ENCODE results near the gene FAM81A. TPM values are rescaled to one million over a fixed set of nuclear protein-coding genes. Genes with fewer than 3 reads are reported as not detected.
"Not testable (repeated sequence)": the region's sequence is repeated elsewhere in the genome, so short reads cannot be mapped to it uniquely, and the experiment has no call there.

Gene FAM81A
- total and polyA plus RNA-seq, 11 donors, result 0.91 to 4.6 (median 3.2) TPM

DNA sequence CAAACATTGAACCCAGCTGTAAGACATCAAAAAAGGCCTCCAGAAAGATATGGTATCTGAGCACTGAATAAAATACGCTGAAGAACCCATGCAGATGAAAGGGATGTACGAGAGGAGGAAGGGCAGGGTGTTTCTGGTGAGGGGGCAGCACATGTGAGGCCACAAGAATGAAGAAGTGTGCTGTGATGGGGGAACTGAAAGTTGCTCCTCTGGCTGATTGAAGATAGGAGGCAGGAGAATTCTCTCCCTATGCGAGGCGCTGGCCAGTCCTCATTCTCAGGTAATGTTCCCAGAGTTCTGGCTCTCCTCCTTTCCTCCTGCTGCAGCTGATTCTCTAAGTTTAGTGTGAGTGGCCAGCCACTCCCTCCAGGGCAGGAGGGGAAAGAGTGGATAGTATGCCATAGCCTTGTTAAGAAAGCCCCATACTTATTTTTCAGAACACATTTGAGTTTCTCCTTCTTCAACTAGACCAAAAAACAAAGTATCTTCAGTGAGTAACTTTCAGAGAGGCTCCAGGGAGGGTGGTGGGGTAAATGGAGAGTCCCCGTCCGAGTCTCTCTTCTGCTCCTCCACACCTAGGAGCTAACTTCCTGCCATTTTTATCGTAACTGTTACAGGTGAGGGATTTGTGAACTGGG, 38.4 kb upstream of the FAM81A start:
- TF ChIP-seq POLR2A (IDR thresholded peaks at IDR 0.05) (no peak), CTCF (IDR thresholded peaks at IDR 0.05) (no peak)
- Histone ChIP-seq H3K4me3 (no peak overlapping the region), H3K36me3 (no peaks in the 10 kb centered on the region), H3K27me3 (peaks cover 0 to 3% (median 0%) of the 10 kb centered on the region in 9 donors), H3K9me3 (no peaks in the 10 kb centered on the region), H3K4me1 (peaks cover 0 to 34% (median 0%) of the 10 kb centered on the region in 12 donors), H3K27ac (peak overlapping the region in 1 of 12 donors; percentile 50)
- ATAC-seq, result peak in 2 of 4 donors; percentile 44 to 66
- 73 to 81% (median 76%) methylated on average over 7 of the region's 7 CpGs for WGBS, 4 donors
- DNase-seq, result peak in 1 of 5 donors; percentile 18
- intact Hi-C loops (cut with DNase I), result no loop called here

DNA sequence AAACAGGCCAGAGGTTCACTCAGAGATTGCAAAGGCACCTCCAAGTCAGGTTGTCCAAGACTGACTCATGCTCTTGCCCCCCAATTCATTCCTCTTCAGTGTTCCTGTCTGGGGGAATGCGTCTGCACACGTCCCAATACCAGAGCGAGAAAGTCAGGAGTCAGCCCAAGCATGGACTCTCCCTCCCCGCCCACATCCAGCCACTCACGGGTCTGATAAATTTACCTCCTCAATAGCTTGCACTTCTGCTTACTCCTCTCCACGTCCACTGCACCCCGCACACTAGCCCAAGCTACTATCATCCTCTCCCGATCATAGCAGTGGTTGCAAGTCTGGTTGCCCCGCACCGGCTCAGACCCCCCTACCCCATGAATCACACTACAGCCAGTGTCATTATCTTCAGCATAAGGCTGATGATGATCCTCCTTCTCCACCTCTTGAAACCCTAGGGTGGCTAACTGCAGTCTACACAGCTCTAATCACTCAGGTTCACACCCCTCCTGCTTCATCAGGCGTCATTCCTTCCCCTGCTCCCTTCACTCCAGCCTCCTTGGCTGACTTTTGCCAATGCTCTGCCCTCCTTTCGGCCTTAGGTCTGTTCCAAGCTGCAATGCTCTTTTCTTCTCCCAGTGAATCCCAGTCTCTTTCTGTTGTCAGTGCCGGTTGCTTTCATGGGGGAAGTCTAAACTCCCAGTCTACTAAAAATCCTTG, 37.7 kb upstream of the FAM81A start:
- DNase-seq, result no peak

DNA sequence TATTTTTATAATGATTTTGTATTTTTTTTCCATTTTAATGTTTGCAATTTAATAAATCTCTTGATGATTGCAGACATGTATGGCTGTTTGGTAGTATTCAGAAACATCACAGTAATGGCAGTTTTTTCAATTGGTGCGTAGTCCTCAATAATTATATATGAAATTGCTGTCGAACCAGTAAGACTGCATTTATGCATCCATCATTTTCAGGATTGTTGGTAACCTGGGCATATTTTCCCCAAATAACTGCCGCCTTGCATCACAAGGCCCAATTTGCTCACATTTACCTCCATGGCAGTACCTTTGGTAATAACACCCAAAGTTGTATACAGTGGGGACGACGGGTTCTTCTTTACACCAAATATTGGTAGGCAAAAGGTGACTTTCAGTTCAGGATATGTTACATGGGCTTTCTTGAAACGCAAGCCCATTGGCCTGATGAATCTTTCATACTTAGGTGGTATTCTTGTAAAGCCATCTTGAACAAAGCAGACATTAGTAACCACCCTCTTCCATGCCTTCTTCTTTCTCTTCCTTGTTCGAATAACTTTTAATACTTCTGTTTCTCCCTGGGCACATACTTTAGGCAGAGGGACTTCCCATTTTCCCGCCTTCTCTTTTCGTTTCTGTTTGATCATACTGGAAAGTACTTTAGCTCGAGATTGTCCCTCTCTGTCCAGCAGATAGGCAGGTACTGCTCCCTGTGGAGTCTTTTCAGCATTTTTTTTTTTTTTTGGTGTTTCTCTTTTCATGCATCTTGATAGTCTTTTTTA, 36.7 kb upstream of the FAM81A start:
- ATAC-seq; intact Hi-C loops (cut with DNase I); H3K36me3 ChIP-seq; H3K27ac ChIP-seq; H3K4me3 ChIP-seq; H3K27me3 ChIP-seq; H3K9me3 ChIP-seq; DNase-seq: not testable (repeated sequence)
- WGBS, 4 donors, result 88 to 91% (median 89%) methylated on average over 10 of the region's 10 CpGs
- H3K4me1 ChIP-seq, result peaks cover 0 to 41% (median 0%) of the 10 kb centered on the region in 12 donors

More for the DNA sequence above, 37.7 kb upstream of the FAM81A start:
- ATAC-seq, result no peak
- Histone ChIP-seq H3K27ac (no peak overlapping the region), H3K9me3 (no peaks in the 10 kb centered on the region), H3K4me3 (no peak overlapping the region), H3K27me3 (peaks cover 0 to 3% (median 0%) of the 10 kb centered on the region in 9 donors), H3K36me3 (no peaks in the 10 kb centered on the region), H3K4me1 (peaks cover 0 to 34% (median 0%) of the 10 kb centered on the region in 12 donors)
- TF ChIP-seq CTCF (IDR thresholded peaks at IDR 0.05) (no peak), POLR2A (IDR thresholded peaks at IDR 0.05) (no peak)
- 88 to 93% (median 90%) methylated on average over 13 of the region's 13 CpGs for WGBS, 4 donors
- intact Hi-C loops (cut with DNase I), result no loop called here

DNA sequence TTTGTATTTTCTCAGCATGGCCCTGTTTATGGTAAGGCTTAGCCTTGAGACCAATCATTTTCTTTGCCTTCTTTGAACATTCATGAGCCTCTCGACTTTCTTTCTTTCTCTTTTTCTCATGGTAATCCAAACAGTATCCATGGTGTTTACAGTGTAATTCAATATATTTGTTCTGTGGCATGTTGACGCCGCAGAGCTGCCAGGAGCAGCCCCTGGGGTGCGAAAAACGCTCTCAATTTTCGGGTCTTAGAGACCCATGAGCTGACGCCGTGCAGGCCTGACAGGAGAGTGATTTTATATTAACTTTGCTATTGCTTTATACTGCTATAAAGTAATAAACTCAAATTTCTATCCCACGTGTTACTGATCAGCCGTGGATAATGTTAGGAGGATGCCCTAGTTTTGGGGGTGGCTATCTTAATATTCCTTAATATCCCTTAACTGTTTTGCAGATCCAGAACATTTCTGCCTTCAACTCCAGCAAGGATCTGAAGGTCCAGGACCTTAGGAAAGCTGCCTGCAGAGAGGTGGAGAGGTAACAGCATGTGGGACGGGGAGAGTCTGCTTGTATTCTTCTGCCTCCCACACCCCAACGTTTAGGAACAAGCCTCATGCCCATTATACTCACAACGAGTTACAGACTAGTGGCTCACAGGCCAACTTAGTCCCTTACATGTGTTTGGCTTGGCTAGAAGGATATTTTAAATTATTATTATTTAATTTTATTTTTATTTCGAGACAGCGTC, 36.0 kb upstream of the FAM81A start:
- H3K36me3 ChIP-seq, result no peaks in the 10 kb centered on the region
- WGBS, 4 donors, result 83 to 89% (median 87%) methylated on average over 15 of the region's 15 CpGs
- ATAC-seq, result no peak
- no peak overlapping the region for H3K4me3 ChIP-seq
- intact Hi-C loops (cut with DNase I), result no loop called here
- no peak for TF ChIP-seq CTCF (IDR thresholded peaks at IDR 0.05)
- TF ChIP-seq POLR2A (IDR thresholded peaks at IDR 0.05), result no peak
- peaks cover 0 to 3% (median 0%) of the 10 kb centered on the region in 9 donors for H3K27me3 ChIP-seq
- no peaks in the 10 kb centered on the region for H3K9me3 ChIP-seq
- H3K4me1 ChIP-seq, result peaks cover 0 to 46% (median 0%) of the 10 kb centered on the region in 12 donors
- H3K27ac ChIP-seq, result peak overlapping the region in 1 of 12 donors; percentile 11
- DNase-seq, result no peak

All from heart left ventricle (tissue), 16 donors.